GM12891 (cell line): ENCODE data around the gene NDFIP1.
"Not testable (repeated sequence)": the region's sequence is repeated elsewhere in the genome, so short reads cannot be mapped to it uniquely, and the experiment has no call there.

Source experiments
- DNase-seq: peaks from one replicate; pipeline ENCODE4 v3.0.0; 2011; ENCODE audit warnings: low spot score; ENCODE audit not compliant: insufficient read length
- FAIRE-seq: peaks from 2 replicates; lab custom pipeline; 2011; peaks lifted over from hg19 to GRCh38; lab: Jason Lieb, UNC
- PAX5 ChIP-seq: IDR thresholded peaks from 2 replicates; pipeline ENCODE4 v1.6.1; 2011; ENCODE audit warnings: low read length, moderate library complexity, mild to moderate bottlenecking; ENCODE audit not compliant: insufficient read depth, severe bottlenecking
- POLR2A ChIP-seq: IDR thresholded peaks from 2 replicates; pipeline ENCODE4 v1.6.1; 2011; ENCODE audit warnings: low read depth, low read length, control low read depth
- POLR2AphosphoS5 ChIP-seq: IDR thresholded peaks from 2 replicates; pipeline ENCODE4 v1.6.1; 2011; ENCODE audit warnings: low read depth, low read length, control low read depth
- POU2F2 ChIP-seq: IDR thresholded peaks from 2 replicates; pipeline ENCODE4 v1.6.1; 2011; ENCODE audit warnings: low read depth, mild to moderate bottlenecking, control low read depth, low read length, moderate library complexity
- SPI1 ChIP-seq: IDR thresholded peaks from 2 replicates; pipeline ENCODE4 v1.6.1; 2011; ENCODE audit warnings: low read depth, low read length, control low read depth
- TAF1 ChIP-seq: IDR thresholded peaks from 2 replicates; pipeline ENCODE4 v1.6.1; 2011; ENCODE audit warnings: low read depth, low read length, control low read depth

Gene NDFIP1

GRCh38 chr5:142074006-142074405 lies 34.6 kb upstream of the NDFIP1 start:
- DNase-seq: no peak
- no peak for FAIRE-seq
- TF ChIP-seq POLR2A (no peak), SPI1 (no peak)

GRCh38 chr5:142078221-142078620 lies 30.4 kb upstream of the NDFIP1 start:
- DNase-seq (no peak), FAIRE-seq (no peak)
- no peak for TF ChIP-seq PAX5
- no peak for TF ChIP-seq POLR2A

DNA sequence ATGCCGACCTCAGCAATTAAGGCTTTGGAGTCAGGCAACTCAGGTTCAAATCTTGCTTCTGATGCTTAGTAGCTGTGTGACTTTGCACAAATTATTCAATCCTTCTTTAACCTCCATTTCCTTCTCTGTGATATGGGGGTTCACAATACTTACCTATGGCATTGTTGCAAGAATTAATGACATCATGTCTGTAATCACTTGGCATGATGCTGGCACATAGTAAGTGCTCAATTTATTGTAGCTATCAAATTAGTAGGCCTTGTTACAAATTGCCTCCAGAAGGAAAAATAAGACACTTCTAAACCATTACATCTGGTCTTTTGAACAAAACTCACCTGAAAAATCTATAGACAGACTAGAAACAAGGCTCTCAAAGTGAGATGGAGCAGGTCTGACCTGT lies 29.9 kb upstream of the NDFIP1 start:
- FAIRE-seq (no peak), DNase-seq (no peak)
- TF ChIP-seq POLR2AphosphoS5: no peak

DNA sequence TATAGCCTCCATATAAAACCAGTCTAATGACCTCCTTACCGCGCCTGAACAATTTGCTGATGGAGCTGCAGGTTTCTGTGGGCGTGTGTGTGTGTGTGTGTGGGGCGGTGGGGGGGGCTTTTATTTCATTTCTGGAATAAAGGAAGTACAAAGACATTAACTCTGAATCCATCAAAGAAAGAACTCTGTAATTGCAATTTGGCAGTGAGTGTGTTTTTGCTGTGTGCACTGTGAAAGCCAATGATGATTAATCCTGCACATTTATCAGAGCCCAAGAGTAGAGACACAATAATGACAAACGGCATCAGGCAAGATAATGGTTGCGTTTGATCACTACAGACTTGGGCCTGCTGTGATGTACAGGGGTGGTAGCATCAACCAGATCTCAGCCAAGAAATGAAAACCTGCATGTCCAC lies 29.3 kb upstream of the NDFIP1 start:
- DNase-seq: no peak
- TF ChIP-seq SPI1: no peak
- TF ChIP-seq POU2F2: no peak
- TF ChIP-seq POLR2A: no peak
- TF ChIP-seq POLR2AphosphoS5: no peak
- FAIRE-seq: no peak

DNA sequence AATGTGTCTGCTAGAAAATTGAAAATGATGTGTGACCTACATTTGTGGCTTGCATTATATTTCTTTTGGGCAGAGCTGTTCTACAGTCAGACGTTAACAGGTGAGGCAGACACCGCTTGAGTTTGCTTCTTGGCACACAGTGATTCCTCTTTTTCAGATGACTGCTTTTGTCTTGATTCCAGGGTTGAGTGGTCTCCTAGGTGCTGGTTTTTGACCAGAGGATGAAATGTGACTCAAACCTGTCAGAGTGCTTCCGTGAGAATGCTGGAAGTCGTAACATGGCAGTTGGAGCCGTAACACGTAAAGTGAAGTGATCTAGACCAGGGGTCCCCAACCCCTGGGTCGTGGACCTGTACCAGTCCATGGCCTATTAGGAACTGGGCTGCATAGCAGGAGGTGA lies 28.3 kb upstream of the NDFIP1 start:
- TF ChIP-seq SPI1: no peak
- TF ChIP-seq POU2F2: no peak
- TF ChIP-seq POLR2A: no peak
- FAIRE-seq: no peak
- DNase-seq: no peak

- TF ChIP-seq POLR2AphosphoS5 (no peak), POU2F2 (no peak), PAX5 (no peak), TAF1 (no peak), POLR2A (no peak), SPI1 (no peak)
- FAIRE-seq (no peak), DNase-seq (no peak)
Measured at GRCh38 chr5:142082182-142082781, 26.3 kb upstream of the NDFIP1 start.

- no peak for FAIRE-seq
- TF ChIP-seq PAX5: no peak
- no peak for TF ChIP-seq SPI1
- no peak for TF ChIP-seq POLR2AphosphoS5
- TF ChIP-seq POLR2A: no peak
- TF ChIP-seq POU2F2: no peak
- no peak for TF ChIP-seq TAF1
- no peak for DNase-seq
Measured at GRCh38 chr5:142086229-142086628, 22.4 kb upstream of the NDFIP1 start.

DNA sequence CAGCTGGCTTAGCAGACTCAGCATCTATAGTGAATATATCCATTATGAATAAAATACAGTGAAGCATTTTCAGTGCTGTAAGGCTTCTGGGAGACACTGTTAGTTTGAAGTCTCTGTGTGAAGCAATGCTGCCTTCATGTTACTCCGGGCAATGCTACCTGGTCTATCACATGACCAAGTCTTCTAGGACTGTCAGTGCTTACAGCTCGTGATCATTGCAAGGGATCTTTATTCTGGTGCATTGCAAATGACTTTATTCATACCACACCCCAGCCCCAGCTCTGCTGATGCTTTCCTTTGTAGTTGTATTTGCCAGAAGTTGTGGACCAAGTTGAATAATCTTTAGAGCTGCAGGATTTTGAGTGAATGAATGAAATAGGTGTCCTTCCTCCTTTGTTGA lies 21.9 kb upstream of the NDFIP1 start:
- TF ChIP-seq PAX5 (no peak), SPI1 (no peak), POLR2A (no peak), TAF1 (no peak), POLR2AphosphoS5 (no peak), POU2F2 (no peak)
- DNase-seq: no peak
- no peak for FAIRE-seq

DNA sequence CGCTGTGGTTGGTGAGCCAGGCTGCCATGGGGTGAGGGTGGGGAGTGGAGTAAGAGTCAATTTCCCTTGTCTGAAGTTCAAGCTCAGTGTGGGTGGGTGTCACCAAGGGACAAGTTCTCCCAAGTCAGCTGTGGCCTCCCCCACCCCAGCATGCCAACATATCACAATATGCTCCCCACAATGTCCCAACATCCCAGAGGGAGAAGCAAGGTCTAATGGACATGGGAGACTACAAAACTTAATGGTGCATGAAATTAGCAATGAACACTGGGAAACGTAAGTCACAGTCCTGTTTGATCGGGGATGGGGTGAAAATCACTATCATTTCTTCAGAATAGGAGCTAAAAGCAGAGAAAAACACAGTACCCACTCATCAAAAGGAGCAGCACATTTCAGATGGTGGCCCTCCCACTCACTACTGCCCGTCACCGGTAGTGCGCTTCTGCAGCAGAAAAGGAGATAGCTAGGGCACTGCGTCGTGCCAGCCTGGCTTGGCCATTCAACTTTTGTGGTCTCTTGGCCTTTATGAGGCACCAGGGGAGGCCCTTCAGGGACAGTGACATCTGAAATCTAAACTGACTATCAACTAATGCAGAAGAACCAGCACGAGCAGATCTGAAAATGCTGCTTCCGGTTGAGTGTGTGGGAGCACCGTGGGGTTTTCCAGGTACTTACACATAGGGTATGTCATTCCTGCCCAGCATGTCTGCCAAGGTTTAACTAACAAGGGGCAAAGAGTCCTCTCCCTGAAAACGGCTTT lies 20.5 kb upstream of the NDFIP1 start:
- no peak for TF ChIP-seq PAX5
- no peak for TF ChIP-seq POU2F2
- no peak for TF ChIP-seq SPI1
- no peak for TF ChIP-seq TAF1
- TF ChIP-seq POLR2A: no peak
- FAIRE-seq (no peak), DNase-seq (no peak)

DNA sequence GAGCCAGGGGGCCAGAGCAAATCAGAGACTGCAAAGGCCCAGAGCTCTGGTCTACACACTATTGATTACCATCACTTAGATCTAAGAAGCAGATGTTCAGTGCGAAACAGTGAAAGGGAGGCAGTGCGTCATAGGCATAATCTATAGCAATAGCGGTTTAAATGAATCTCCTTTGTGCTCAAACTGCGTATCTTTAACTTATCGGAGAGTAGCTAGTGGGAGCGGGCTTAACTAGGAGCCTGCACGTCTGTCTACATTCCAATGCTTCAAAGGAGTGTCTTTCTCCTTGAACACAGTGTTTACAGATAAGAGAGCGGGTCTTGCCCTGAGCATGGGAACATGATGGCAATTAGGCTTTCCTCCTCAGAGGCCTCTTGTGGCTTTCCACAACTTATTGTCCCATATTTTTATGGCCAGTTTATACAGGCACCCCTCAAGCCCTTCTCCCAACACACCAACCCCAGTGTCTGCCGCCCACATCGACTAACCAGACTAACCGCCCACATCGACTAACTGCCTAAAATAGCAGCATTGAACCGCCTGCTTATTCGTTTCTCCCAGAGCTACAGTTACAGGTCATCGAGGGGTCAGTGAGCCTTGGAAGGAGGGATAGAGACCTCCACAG lies 19.6 kb upstream of the NDFIP1 start:
- not testable (repeated sequence) for DNase-seq, FAIRE-seq
